Measurements from ENCODE around the gene KCTD6. TPM values are rescaled to one million over a fixed set of nuclear protein-coding genes. Genes with fewer than 3 reads are reported as not detected.

Gene KCTD6
- total RNA-seq, 1 donor: 8.0 TPM

DNA sequence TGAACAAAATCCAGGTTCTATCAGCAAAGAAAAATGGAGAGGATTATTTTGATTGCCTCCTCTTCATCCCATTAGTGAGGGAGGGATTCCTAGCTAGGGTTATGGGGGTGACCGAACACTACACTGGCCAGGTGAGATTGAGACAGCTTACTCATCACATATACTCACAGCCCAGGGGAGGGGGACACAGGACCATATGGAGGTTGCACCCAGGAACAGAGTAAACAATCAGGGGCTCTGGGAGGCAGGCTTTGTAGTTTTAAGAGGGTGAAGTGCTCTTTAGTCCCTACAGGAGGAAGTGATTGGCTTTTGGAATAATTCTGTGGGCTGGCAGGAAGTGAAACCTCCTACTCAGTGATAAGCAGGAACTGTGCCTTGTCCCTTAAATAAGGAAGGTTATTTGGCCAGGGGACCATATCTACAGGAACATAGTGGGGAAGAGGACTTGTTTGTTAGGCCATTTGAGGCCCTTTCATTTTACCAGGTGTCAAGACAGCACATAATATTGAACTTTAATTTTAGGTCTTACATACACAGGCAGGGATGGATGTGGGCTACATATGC, 17.5 kb upstream of the KCTD6 start:
- Histone ChIP-seq H3K4me1 (ENCODE audit: insufficient read depth, low read length) (peaks cover 19% of the 10 kb centered on the region), H3K27me3 (ENCODE audit: insufficient read depth, low read length) (no peaks in the 10 kb centered on the region), H3K79me2 (ENCODE audit: insufficient read depth, low read length) (no peaks in the 10 kb centered on the region), H2AFZ (ENCODE audit: low read length) (peak overlapping the region; percentile 54), H4K20me1 (ENCODE audit: insufficient read depth, low read length) (no peaks in the 10 kb centered on the region), H3K4me3 (ENCODE audit: insufficient read depth, low read length) (no peak overlapping the region), H3K4me2 (ENCODE audit: insufficient read depth, low read length) (no peak overlapping the region), H3K9me3 (ENCODE audit: low read depth, low read length) (no peaks in the 10 kb centered on the region), H3K27ac (ENCODE audit: low read depth, low read length) (no peak overlapping the region), H3K36me3 (ENCODE audit: insufficient read depth, low read length) (no peaks in the 10 kb centered on the region)
- TF ChIP-seq, protein P1, sequence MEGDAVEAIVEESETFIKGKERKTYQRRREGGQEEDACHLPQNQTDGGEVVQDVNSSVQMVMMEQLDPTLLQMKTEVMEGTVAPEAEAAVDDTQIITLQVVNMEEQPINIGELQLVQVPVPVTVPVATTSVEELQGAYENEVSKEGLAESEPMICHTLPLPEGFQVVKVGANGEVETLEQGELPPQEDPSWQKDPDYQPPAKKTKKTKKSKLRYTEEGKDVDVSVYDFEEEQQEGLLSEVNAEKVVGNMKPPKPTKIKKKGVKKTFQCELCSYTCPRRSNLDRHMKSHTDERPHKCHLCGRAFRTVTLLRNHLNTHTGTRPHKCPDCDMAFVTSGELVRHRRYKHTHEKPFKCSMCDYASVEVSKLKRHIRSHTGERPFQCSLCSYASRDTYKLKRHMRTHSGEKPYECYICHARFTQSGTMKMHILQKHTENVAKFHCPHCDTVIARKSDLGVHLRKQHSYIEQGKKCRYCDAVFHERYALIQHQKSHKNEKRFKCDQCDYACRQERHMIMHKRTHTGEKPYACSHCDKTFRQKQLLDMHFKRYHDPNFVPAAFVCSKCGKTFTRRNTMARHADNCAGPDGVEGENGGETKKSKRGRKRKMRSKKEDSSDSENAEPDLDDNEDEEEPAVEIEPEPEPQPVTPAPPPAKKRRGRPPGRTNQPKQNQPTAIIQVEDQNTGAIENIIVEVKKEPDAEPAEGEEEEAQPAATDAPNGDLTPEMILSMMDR (IDR thresholded peaks at IDR 0.05; ENCODE audit: extremely low read depth, low read depth, low read length): no peak
- no peak for DNase-seq (ENCODE audit: insufficient read length, low spot score, missing footprints)

DNA sequence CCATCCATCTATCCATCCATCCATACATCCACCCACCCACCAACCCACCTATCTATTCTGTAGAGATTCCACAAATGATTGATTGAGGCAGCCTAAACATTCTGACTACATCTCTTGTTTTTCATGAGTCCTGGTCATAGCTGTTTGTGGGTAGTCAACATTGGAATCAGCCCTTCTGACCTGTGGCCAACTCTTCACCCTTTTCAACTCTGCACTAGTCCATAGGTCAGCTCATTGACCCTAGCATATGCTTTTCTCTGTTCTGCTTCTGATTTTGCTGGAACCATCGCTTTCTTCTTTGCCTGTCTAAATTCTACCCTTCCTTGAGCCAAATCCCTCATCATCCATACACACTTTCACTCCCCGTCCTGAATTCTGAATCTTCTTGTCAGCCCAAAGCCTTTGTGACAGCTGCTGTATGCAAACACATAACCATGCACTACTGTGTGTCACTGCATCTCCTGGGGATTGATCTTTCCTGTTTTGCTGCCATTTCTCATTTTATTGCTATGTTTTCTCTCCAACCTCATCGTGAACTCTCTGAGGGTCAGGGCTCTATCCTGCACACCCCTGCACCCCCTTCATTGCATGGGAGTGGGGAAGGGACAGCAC, 16.8 kb upstream of the KCTD6 start:
- no peaks in the 10 kb centered on the region for H3K36me3 ChIP-seq (ENCODE audit: insufficient read depth, low read length)
- H3K9me3 ChIP-seq (ENCODE audit: low read depth, low read length): no peaks in the 10 kb centered on the region
- DNase-seq (ENCODE audit: insufficient read length, low spot score, missing footprints): no peak
- H3K4me1 ChIP-seq (ENCODE audit: insufficient read depth, low read length): peaks cover 19% of the 10 kb centered on the region
- H3K4me2 ChIP-seq (ENCODE audit: insufficient read depth, low read length): no peak overlapping the region
- H2AFZ ChIP-seq (ENCODE audit: low read length): no peak overlapping the region
- H3K27me3 ChIP-seq (ENCODE audit: insufficient read depth, low read length): no peaks in the 10 kb centered on the region
- TF ChIP-seq, protein P1 (IDR thresholded peaks at IDR 0.05; ENCODE audit: extremely low read depth, low read depth, low read length): no peak
- H3K4me3 ChIP-seq (ENCODE audit: insufficient read depth, low read length): no peak overlapping the region
- no peaks in the 10 kb centered on the region for H3K79me2 ChIP-seq (ENCODE audit: insufficient read depth, low read length)
- no peaks in the 10 kb centered on the region for H4K20me1 ChIP-seq (ENCODE audit: insufficient read depth, low read length)
- no peak overlapping the region for H3K27ac ChIP-seq (ENCODE audit: low read depth, low read length)

DNA sequence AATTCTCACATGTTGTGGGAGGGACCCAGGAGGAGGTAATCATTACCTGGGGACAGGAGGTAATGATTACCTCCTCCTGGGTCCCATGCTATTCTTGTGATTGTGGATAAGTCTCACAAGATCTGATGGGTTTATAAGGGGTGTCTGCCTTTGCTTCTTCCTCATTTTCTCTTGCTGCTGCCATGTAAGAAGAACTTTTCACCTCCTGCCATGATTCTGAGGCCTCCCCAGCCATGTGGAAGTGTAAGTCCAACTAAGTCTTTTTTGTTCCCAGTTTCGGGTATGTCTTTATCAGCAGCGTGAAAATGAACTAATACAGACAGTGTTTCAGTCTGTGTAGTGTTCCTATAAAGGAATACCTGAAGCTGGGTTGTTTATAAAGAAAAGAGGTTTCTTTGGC, 13.1 kb upstream of the KCTD6 start:
- peaks cover 4% of the 10 kb centered on the region for H3K4me1 ChIP-seq (ENCODE audit: insufficient read depth, low read length)
- H3K4me3 ChIP-seq (ENCODE audit: insufficient read depth, low read length): no peak overlapping the region
- H3K27ac ChIP-seq (ENCODE audit: low read depth, low read length): no peak overlapping the region
- no peaks in the 10 kb centered on the region for H3K79me2 ChIP-seq (ENCODE audit: insufficient read depth, low read length)
- no peaks in the 10 kb centered on the region for H4K20me1 ChIP-seq (ENCODE audit: insufficient read depth, low read length)
- H3K36me3 ChIP-seq (ENCODE audit: insufficient read depth, low read length): no peaks in the 10 kb centered on the region
- H3K4me2 ChIP-seq (ENCODE audit: insufficient read depth, low read length): no peak overlapping the region
- DNase-seq (ENCODE audit: insufficient read length, low spot score, missing footprints): no peak
- no peaks in the 10 kb centered on the region for H3K9me3 ChIP-seq (ENCODE audit: low read depth, low read length)
- H3K27me3 ChIP-seq (ENCODE audit: insufficient read depth, low read length): no peaks in the 10 kb centered on the region
- H2AFZ ChIP-seq (ENCODE audit: low read length): no peak overlapping the region
- TF ChIP-seq, protein P1 (IDR thresholded peaks at IDR 0.05; ENCODE audit: extremely low read depth, low read depth, low read length): no peak

DNA sequence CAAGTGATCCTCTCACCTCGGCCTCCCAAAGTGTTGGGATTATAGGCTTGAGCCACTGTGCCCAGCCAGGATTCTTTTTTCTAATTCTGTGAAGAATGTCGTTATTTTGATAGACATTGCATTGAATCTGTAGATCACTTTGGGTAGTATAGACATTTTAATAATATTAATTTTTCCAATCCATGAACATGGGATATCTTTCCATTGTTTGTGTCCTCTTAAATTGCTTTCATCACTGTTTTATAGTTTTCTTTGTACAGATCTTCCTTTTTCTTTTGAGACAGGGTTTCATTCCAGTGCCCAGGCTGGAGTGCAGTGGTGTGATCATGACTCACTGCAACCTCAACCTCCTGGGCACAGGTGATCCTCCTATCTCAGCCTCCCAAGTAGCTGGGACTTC, 11.6 kb upstream of the KCTD6 start:
- no peak for DNase-seq (ENCODE audit: insufficient read length, low spot score, missing footprints)
- Histone ChIP-seq H3K9me3 (ENCODE audit: low read depth, low read length) (no peaks in the 10 kb centered on the region), H3K4me1 (ENCODE audit: insufficient read depth, low read length) (peaks cover under 1% of the 10 kb centered on the region), H3K27ac (ENCODE audit: low read depth, low read length) (no peak overlapping the region), H3K27me3 (ENCODE audit: insufficient read depth, low read length) (no peaks in the 10 kb centered on the region), H3K36me3 (ENCODE audit: insufficient read depth, low read length) (no peaks in the 10 kb centered on the region), H3K4me2 (ENCODE audit: insufficient read depth, low read length) (no peak overlapping the region), H3K79me2 (ENCODE audit: insufficient read depth, low read length) (no peaks in the 10 kb centered on the region), H4K20me1 (ENCODE audit: insufficient read depth, low read length) (no peaks in the 10 kb centered on the region), H2AFZ (ENCODE audit: low read length) (no peak overlapping the region), H3K4me3 (ENCODE audit: insufficient read depth, low read length) (no peak overlapping the region)
- TF ChIP-seq, protein P1 (IDR thresholded peaks at IDR 0.05; ENCODE audit: extremely low read depth, low read depth, low read length): no peak

All from osteoblast (primary cell).